Esophagus (tissue), 2 donors: ENCODE data around the gene USP17L15. TPM values are rescaled to one million over a fixed set of nuclear protein-coding genes. Genes with fewer than 3 reads are reported as not detected.
"Not testable (repeated sequence)": the region's sequence is repeated elsewhere in the genome, so short reads cannot be mapped to it uniquely, and the experiment has no call there.

Source experiments
- H3K27ac ChIP-seq, 2 donors: one replicate each; pipeline ENCODE4 v1.5.1; 2013; ENCODE audit warnings: low read depth in 2 of 2, mild to moderate bottlenecking in 2 of 2, inconsistent platforms in 1 of 2, low read length in 1 of 2, moderate library complexity in 1 of 2
- H3K27me3 ChIP-seq, 2 donors: one replicate each; pipeline ENCODE4 v1.6.1; 2013; ENCODE audit warnings: low read length in 2 of 2, control low read depth in 1 of 2, mild to moderate bottlenecking in 1 of 2; ENCODE audit not compliant: insufficient read depth in 2 of 2, control insufficient read depth in 1 of 2
- H3K36me3 ChIP-seq, 2 donors: one replicate each; pipeline ENCODE4 v1.6.1; 2013; ENCODE audit warnings: low read length in 1 of 2; ENCODE audit not compliant: control insufficient read depth in 2 of 2, insufficient read depth in 2 of 2
- H3K4me1 ChIP-seq, 2 donors: one replicate each; pipeline ENCODE4 v1.6.1; 2013; ENCODE audit warnings: low read length in 1 of 2; ENCODE audit not compliant: control insufficient read depth in 2 of 2, insufficient read depth in 2 of 2
- H3K4me3 ChIP-seq, 2 donors: one replicate each; pipeline ENCODE4 v1.5.1; 2013; ENCODE audit warnings: low read length in 2 of 2, mild to moderate bottlenecking in 2 of 2, low read depth in 1 of 2, moderate library complexity in 1 of 2
- H3K9me3 ChIP-seq, 2 donors: one replicate each; pipeline ENCODE4 v1.6.1; 2013; ENCODE audit warnings: mild to moderate bottlenecking in 2 of 2, low read depth in 1 of 2, low read length in 1 of 2, moderate library complexity in 1 of 2; ENCODE audit not compliant: control insufficient read depth in 2 of 2, insufficient read depth in 1 of 2
- WGBS, 2 donors: extraction: QIAGEN DNeasy Blood & Tissue Kit; methylation state at CpG; one replicate each; pipeline ENCODE4 v1.1.7; 2013; 5-methylcytosine and 5-hydroxymethylcytosine counted together
- polyA plus RNA-seq, 2 donors: library from polyadenylated mRNA; stranded (reverse); fragments of 200-250 nt; gene quantifications; one replicate each; pipeline ENCODE4 v1.2.3, GENCODE V29; 2013
- donor health status: healthy with polysubstance abuse.
- donor health status: Bipolar disorder and iron deficiency.

USP17L15 gene, protein sequence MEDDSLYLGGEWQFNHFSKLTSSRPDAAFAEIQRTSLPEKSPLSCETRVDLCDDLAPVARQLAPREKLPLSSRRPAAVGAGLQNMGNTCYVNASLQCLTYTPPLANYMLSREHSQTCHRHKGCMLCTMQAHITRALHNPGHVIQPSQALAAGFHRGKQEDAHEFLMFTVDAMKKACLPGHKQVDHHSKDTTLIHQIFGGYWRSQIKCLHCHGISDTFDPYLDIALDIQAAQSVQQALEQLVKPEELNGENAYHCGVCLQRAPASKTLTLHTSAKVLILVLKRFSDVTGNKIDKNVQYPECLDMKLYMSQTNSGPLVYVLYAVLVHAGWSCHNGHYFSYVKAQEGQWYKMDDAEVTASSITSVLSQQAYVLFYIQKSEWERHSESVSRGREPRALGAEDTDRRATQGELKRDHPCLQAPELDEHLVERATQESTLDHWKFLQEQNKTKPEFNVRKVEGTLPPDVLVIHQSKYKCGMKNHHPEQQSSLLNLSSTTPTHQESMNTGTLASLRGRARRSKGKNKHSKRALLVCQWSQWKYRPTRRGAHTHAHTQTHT
- polyA plus RNA-seq, result not detected

DNA sequence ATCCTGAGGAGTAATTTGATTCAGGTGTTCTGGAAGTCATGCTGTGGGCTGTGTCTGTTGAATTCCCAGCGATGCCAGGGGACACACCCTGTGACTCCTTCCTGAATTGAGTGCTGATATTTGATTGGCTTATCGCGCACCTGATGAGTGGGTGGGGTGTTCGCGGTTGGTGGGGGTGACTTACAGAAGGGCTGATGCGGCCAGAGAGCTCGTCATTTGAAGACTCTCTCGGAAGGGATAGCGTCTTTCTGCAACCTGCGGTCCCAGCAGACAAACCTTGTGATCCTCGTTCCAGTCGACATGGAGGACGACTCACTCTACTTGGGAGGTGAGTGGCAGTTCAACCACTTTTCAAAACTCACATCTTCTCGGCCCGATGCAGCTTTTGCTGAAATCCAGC lies at the start of gene USP17L15:
Gene USP17L15, plus strand, starts transcription at position 301 of the 400 bp plus-strand sequence. Its CDS starts 0 bp downstream, at position 301.
- not testable (repeated sequence) for H3K4me1 ChIP-seq, H3K36me3 ChIP-seq, H3K27ac ChIP-seq, H3K27me3 ChIP-seq, H3K4me3 ChIP-seq, H3K9me3 ChIP-seq
- WGBS, 2 donors, result no CpG with 5 or more reads among the region's 15 CpGs

DNA sequence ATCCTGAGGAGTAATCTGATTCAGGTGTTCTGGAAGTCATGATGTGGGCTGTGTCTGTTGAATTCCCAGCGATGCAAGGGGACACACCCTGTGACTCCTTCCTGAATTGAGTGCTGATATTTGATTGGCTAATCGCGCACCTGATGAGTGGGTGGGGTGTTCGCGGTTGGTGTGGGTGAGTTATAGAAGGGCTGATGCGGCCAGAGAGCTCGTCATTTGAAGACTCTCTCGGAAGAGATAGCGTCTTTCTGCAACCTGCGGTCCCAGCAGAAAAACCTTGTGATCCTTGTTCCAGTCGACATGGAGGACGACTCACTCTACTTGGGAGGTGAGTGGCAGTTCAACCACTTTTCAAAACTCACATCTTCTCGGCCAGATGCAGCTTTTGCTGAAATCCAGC lies 23.8 kb upstream of the USP17L15 start, which contains the start of gene USP17L10:
Gene USP17L10, plus strand, starts transcription at position 301 of the 400 bp plus-strand sequence. Its CDS starts 0 bp downstream, at position 301.
- H3K4me3 ChIP-seq, H3K4me1 ChIP-seq, H3K36me3 ChIP-seq, H3K27me3 ChIP-seq, H3K27ac ChIP-seq, H3K9me3 ChIP-seq: not testable (repeated sequence)
- WGBS, 2 donors, result 91% methylated on average over 12 of the region's 13 CpGs; no CpG with 5 or more reads in 1 of the 2 donors

DNA sequence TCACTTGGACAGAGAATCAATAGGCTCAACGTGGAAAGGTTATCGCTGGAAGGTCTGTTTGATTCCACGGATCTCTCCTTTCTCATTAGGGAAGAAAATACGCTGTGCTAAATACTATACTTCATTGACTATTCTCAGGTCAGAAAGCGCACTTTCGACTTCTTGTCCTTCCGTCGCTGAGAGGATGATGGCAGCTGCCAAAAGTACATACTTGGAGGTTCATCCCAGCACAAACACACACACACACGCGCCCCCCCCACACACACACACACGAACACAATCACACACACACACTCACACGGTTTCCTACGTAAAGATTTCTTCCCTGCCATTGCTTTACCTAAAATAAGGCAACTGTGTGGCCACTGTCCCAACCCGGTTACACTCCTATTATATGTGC lies 19.5 kb upstream of the USP17L15 start:
- H3K27ac ChIP-seq, H3K9me3 ChIP-seq, H3K27me3 ChIP-seq, H3K36me3 ChIP-seq, H3K4me3 ChIP-seq, H3K4me1 ChIP-seq: not testable (repeated sequence)
- WGBS, 2 donors, result 72 to 82% methylated on average over 11 of the region's 14 CpGs

DNA sequence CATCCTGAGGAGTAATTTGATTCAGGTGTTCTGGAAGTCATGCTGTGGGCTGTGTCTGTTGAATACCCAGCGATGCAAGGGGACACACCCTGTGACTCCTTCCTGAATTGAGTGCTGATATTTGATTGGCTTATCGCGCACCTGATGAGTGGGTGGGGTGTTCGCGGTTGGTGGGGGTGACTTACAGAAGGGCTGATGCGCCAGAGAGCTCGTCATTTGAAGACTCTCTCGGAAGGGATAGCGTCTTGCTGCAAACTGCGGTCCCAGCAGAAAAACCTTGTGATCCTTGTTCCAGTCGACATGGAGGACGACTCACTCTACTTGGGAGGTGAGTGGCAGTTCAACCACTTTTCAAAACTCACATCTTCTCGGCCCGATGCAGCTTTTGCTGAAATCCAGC lies 19.1 kb upstream of the USP17L15 start, which contains the start of gene USP17L11:
Gene USP17L11, plus strand, starts transcription at position 301 of the 400 bp plus-strand sequence. Its CDS starts 0 bp downstream, at position 301.
- 93% methylated on average over 10 of the region's 14 CpGs; no CpG with 5 or more reads in 1 of the 2 donors for WGBS, 2 donors
- not testable (repeated sequence) for H3K27me3 ChIP-seq, H3K36me3 ChIP-seq, H3K27ac ChIP-seq, H3K4me1 ChIP-seq, H3K4me3 ChIP-seq, H3K9me3 ChIP-seq

DNA sequence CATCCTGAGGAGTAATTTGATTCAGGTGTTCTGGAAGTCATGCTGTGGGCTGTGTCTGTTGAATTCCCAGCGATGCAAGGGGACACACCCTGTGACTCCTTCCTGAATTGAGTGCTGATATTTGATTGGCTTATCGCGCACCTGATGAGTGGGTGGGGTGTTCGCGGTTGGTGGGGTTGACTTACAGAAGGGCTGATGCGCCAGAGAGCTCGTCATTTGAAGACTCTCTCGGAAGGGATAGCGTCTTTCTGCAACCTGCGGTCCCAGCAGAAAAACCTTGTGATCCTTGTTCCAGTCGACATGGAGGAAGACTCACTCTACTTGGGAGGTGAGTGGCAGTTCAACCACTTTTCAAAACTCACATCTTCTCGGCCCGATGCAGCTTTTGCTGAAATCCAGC lies 14.3 kb upstream of the USP17L15 start, which contains the start of gene USP17L12:
Gene USP17L12, plus strand, starts transcription at position 301 of the 400 bp plus-strand sequence. Its CDS starts 0 bp downstream, at position 301.
- no CpG with 5 or more reads among the region's 13 CpGs for WGBS, 2 donors
- not testable (repeated sequence) for H3K4me3 ChIP-seq, H3K9me3 ChIP-seq, H3K4me1 ChIP-seq, H3K27ac ChIP-seq, H3K36me3 ChIP-seq, H3K27me3 ChIP-seq

DNA sequence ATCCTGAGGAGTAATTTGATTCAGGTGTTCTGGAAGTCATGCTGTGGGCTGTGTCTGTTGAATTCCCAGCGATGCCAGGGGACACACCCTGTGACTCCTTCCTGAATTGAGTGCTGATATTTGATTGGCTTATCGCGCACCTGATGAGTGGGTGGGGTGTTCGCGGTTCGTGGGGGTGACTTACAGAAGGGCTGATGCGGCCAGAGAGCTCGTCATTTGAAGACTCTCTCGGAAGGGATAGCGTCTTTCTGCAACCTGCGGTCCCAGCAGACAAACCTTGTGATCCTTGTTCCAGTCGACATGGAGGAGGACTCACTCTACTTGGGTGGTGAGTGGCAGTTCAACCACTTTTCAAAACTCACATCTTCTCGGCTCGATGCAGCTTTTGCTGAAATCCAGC lies 9.6 kb upstream of the USP17L15 start, which contains the start of gene USP17L13:
Gene USP17L13, plus strand, starts transcription at position 301 of the 400 bp plus-strand sequence. Its CDS starts 0 bp downstream, at position 301.
- H3K4me3 ChIP-seq, H3K36me3 ChIP-seq, H3K4me1 ChIP-seq, H3K27me3 ChIP-seq, H3K9me3 ChIP-seq, H3K27ac ChIP-seq: not testable (repeated sequence)
- WGBS, 2 donors, result no CpG with 5 or more reads among the region's 14 CpGs

DNA sequence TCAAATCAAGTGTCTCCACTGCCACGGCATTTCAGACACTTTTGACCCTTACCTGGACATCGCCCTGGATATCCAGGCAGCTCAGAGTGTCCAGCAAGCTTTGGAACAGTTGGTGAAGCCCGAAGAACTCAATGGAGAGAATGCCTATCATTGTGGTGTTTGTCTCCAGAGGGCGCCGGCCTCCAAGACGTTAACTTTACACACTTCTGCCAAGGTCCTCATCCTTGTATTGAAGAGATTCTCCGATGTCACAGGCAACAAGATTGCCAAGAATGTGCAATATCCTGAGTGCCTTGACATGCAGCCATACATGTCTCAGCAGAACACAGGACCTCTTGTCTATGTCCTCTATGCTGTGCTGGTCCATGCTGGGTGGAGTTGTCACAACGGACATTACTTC lies 3.9 kb upstream of the USP17L15 start:
- H3K4me3 ChIP-seq, H3K27ac ChIP-seq, H3K9me3 ChIP-seq, H3K4me1 ChIP-seq, H3K36me3 ChIP-seq, H3K27me3 ChIP-seq: not testable (repeated sequence)
- WGBS, 2 donors, result 89 to 90% methylated on average over 4 to 6 of the region's 8 CpGs

DNA sequence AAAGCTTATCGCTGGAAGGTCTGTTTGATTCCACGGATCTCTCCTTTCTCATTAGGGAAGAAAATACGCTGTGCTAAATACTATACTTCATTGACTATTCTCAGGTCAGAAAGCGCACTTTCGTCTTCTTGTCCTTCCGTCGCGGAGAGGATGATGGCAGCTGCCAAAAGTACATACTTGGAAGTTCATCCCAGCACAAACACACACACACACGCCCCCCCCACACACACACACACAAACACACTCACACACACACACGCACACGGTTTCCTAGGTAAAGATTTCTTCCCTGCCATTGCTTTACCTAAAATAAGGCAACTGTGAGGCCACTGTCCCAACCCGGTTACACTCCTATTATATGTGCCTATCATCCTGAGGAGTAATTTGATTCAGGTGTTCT lies 4.3 kb downstream of the USP17L15 start:
- H3K27ac ChIP-seq, H3K4me1 ChIP-seq, H3K4me3 ChIP-seq, H3K36me3 ChIP-seq, H3K27me3 ChIP-seq, H3K9me3 ChIP-seq: not testable (repeated sequence)
- 75 to 86% methylated on average over 8 to 11 of the region's 12 CpGs for WGBS, 2 donors

DNA sequence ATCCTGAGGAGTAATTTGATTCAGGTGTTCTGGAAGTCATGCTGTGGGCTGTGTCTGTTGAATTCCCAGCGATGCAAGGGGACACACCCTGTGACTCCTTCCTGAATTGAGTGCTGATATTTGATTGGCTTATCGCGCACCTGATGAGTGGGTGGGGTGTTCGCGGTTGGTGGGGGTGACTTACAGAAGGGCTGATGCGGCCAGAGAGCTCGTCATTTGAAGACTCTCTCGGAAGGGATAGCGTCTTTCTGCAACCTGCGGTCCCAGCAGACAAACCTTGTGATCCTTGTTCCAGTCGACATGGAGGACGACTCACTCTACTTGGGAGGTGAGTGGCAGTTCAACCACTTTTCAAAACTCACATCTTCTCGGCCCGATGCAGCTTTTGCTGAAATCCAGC lies 9.4 kb downstream of the USP17L15 start, which contains the start of gene USP17L17:
Gene USP17L17, plus strand, starts transcription at position 301 of the 400 bp plus-strand sequence. Its CDS starts 0 bp downstream, at position 301.
- H3K9me3 ChIP-seq, H3K36me3 ChIP-seq, H3K4me3 ChIP-seq, H3K27ac ChIP-seq, H3K27me3 ChIP-seq, H3K4me1 ChIP-seq: not testable (repeated sequence)
- WGBS, 2 donors, result 90 to 92% methylated on average over 5 of the region's 14 CpGs
